LoVo (cell line): ENCODE data around the gene OLAH.

ENCODE experiments used
- DNase-seq: peaks from one replicate; pipeline ENCODE4 v3.0.0-alpha.2; 2016; ENCODE audit warnings: low spot score

OLAH gene

DNA sequence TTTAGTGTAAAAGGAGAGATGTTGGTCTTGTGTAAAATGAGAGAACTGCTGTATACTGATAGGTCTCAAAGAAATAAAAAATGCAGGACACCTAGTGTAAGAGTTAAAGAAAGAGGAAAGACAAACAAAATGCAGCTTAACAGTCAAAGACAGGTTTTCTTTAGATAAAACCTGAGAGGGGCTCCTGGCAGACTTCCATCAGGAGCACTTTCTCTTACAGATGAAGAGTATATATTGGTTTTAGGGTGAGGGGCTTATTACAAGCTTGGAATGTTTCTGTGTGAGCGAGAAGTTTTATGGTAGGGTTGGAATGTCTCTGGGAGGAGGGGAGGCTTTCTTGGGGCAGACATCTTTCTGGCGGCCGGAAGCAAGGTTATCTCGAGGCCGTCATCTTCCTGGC lies 28.6 kb downstream of the OLAH start:
- DNase-seq: no peak

DNA sequence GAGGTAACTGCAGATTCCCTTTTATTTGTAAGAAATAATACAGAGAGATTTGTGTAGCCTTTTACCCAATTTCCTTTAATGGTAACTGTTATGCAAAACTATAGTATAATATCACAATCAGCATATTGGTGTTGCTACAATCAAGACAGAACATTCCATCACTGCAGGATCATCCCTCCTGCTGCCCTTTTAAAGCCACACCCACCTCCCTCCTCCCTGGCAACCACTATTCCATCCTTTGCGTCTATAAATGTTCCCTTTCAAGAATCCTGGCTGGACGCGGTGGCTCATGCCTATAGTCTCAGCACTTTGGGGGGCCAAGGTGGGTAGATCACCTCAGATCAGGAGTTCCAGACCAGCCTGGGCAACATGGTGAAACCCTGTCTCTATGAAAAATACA lies 31.7 kb downstream of the OLAH start:
- no peak for DNase-seq

DNA sequence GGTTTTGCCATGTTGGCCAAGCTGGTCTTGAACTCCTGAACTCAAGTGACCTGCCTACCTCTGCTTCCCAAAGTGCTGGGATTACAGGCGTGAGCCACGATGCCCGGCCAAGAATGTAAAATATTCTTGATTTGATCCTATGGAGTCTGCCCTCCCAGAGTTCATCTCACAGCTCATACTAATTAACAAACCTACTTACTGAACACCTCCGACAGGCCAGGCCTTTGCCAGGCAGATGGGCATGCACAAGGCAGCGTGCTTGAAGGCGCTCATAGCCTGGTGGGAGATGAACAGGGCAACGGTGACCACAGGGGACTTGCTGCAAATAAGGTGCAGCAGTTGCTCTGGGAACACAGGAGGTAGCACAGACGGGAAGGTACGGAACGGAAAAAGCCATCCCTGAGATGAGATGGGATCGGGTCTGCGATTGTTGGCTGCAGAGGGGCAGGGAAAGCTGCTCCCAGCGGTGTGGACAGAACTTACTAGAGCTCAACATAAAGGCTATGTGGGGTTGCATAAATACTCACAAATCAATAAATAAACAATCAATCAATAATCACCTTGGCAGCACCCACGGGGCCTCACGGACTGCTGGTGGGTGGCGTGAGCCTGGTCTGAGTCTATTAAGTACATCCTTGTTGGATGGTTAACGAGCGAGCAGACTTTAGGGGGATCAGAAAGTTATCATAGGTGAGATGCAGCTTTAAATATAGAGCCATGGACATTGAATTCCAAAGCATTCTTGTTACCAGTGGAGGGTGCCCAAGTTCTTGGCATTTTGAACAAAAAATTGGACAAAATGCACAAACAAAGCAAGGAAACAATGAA lies 40.1 kb downstream of the OLAH start:
- no peak for DNase-seq

DNA sequence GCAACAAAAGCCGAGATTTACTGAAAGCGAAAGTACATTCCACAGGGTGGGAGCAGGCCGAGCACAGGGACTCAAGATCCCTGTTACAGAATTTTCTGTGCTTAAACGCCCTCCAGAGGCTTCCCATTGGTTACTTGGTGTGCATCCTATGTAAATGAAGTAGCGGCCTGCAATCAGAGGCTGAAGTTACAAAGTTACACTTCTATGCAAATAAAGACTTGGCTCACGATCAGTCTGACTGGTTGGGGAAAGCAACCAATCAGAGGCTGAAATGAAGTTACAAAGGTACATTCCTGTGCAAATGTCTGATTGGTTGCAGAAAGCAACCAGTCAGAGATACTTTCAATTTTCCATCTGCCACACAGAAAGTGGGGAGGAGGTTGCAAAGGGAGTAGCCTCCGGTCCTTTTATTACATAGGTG lies 40.8 kb downstream of the OLAH start:
- peak; percentile 88 for DNase-seq

DNA sequence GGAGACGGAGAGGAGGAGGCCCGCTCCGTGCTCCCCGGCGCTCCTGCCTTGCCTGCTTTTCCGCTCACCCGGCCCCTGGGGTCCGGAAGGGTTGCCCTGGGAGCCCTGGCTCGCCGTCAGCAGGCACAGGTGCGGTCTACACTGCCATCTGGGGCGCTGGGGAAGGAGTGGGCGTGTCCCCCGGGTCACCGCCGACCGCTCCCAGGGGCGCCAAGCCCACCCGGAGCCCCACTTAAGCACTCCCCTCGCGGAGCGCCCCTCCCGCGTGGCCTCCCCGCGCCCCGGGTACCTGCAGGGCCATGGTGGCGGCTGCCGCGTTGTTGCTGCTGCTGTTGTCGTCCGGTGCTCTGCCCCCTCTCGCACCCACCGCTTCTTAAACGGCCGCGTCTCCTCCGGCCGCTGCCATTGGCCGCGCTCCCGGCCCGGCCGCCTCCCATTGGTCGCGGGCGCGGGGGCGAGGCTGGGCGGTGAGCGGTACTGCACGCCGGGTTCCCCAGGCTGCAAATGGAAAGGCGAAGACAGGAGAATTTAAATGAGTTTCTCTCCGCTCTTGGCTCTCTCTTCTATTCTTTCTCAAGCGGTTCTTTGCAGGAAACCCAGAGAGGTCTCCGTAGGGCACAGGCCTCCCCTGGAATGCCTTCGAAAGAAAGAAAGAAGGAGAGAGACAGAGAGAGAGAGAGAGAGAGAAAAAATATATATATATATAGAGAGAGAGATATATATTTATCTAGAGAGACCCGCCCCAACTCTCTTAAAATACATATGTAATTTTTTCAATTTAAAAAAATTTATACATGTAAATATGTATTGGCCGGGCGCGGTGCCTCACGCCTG lies 44.9 kb downstream of the OLAH start, which contains the start of gene ACBD7:
TSS of gene ACBD7 (minus strand) at position 349 of the 834 bp plus-strand sequence. CDS start at position 301, 48 bp downstream.
- DNase-seq: peak; percentile 84

DNA sequence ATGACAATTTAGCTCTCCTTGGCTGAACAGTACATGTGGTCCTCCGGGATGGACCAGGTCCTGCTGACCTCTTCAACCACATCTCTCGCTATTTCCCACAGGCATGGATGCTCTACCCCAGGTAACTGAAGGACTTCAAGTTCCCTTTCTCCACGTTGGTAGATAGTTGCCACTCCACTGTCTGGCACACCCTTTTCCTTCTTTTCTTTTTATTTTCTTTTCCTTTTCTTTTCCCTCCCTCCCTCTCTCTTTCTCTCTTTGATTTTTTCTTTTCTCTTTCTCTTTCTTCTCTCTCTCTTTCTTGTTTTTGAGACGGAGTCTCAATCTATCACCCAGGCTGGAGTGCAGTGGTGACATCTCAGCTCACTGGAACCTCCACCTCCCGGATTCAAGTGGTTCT lies 47.7 kb downstream of the OLAH start:
- DNase-seq: no peak

DNA sequence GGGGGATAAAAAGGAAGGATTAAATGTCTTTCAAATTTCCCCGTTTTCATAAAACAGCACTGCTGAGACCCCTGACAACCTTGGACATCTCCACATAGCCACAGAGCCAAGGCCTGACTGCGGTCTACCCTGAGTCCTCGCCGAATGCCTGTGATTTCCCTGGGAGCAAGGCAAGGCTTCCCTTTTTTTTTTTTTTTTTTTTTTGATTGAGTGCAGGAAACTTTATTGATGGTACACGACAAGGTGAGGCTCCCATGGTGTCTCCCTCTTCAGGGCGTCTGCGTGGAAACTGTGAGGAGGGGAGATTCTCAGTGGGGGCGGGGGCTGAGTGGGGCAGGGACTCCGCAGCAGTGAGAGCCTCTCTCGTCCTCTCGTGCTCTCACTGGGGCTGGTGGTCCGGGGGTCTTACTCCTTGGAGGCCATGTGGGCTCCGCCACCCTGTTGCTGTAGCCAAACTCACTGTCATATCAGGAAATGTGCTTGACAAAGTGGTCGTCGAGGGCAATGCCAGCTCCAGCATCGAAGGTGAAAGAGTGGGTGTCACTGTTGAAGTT lies 49.2 kb downstream of the OLAH start:
- no peak for DNase-seq

DNA sequence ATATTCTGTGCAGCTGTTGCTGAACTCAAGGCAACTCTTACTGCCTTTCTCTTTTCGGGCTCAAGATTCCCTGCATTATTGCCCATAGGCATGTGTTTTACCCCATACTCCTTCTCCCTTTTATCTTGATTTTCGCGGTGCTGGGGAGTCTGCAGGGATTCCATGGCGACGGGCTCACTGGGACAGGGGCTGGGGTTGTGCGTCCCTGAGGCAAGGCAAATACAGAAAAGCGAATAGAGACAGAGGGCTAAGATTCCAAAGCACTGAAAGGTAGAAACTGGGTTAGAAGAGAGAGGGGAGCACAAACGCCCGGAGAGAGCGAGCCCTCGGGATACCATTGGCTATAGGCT lies 52.9 kb downstream of the OLAH start:
- DNase-seq: no peak

DNA sequence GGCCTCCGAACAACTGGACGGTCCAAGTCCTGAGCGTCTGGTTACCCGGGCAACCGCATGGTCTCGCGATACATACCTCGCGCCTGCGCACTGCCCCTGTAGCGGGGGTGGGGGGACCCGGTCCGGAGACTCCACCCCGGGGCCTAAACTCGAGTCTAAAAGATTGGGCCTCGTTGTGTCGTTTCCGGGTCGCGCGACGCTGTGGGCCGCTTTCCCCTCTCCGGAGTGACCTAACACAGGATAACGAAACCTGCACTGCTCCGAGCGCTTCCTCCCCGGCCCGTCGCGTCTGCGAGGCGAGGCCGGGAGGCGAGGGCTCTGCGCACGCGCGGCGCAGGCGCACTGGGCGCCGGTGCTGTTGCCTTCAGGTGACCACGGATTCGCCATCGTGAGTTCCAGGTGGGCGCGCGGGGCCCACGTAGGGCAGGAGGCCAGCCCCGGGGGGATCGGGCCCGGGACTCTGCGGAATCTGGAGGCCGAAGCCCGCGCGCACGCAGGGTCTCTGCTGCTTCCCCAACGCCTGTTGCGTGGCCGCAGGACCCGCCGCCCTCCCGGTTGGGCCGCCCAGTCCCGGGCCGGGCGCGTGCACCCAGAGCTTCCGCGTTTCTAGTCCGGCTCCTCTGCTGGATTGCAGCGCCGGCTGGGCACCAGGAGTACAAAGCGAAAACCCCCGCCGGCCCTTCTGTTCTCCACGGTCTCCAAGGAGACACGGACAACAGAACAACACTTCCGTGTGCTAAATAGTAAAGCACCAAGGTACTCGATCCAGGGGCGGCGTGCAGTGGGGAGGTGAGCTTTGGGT lies 53.5 kb downstream of the OLAH start, which contains the start of gene RPP38:
TSS of gene RPP38 (plus strand) at position 345 of the 802 bp plus-strand sequence. CDS start 5,960 bp downstream, outside the sequence.
- peak; percentile 95 for DNase-seq

DNA sequence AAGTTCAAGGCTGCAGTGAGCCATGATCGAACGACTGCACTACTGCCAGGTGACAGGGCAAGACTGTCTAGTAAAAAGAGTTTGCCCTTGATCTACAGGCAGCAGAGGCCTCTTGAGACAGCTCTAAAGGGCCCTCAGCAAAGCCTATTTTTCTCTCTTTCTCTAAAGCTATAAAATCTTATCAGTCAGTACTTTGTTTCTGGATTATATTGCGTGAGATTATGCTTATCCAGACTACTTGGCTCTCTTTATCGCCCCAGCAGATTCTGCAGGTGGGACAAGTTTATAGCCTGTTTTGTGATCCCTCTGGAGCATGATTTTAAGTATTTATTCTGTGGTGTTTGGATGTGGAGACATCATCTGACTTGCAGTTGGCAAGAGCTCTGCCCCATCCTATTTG lies 56.1 kb downstream of the OLAH start:
- DNase-seq: no peak

DNA sequence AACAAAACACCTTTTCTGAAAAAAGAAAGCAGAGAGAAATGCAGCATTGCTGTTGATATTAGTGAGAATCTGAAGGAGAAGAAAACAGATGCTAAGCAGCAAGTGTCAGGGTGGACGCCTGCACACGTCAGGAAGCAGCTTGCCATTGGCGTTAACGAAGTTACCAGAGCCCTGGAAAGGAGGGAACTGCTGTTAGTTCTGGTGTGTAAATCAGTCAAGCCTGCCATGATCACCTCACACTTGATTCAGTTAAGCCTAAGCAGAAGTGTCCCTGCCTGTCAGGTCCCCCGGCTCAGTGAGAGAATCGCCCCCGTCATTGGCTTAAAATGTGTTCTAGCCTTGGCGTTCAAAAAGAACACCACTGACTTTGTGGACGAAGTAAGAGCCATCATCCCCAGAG lies 59.8 kb downstream of the OLAH start:
- DNase-seq: no peak

DNA sequence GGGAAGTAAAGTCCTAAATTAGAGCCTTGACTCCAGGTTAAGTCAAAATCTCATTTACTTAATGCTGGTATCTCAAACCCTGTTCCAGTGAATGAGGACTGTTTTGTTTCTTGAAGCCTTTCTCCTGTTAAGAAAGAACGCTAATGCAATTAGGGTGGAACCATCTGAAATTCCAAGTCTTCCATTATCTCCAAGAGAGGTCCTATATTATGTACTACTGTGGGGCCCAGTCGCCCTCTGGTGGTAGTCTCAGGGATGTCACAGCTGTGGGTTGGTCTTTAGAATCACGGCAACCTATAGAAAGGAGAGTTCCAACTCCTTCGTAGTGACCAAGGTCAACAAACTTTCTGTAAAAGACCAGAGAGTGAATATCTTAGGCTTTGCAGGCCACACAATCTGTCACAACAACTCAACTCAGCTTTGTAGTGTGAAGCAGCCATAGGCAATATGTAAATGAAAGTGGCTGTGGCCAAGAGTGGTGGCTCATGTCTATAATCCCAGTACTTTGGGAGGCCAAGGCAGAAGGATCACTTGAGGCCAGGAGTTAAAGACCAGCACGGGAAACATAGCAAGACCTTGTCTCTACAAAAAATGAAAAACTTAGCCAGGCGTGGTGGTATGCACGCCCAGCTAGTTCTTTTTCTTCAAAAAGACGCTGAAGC lies 62.7 kb downstream of the OLAH start:
- peak; percentile 50 for DNase-seq

DNA sequence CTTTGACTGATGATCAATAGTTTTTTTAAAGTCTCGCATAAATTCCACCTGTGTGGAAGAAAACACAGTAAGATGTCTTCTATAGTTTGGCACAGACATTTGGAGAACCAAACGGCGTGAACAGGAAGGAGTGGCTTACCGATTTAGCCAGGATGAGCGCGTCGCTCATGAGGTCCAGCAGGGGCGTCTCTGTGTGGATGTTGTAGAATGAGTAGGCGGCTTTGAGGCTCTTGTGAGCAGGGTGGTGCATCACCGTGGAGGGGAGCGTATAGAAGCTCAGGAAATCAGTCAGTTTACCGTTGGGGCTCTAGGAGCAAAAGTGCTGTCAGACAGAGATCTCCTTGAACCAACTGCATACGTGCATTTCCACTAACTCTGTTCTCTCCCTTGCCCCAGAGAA lies 68.9 kb downstream of the OLAH start:
- DNase-seq: no peak

DNA sequence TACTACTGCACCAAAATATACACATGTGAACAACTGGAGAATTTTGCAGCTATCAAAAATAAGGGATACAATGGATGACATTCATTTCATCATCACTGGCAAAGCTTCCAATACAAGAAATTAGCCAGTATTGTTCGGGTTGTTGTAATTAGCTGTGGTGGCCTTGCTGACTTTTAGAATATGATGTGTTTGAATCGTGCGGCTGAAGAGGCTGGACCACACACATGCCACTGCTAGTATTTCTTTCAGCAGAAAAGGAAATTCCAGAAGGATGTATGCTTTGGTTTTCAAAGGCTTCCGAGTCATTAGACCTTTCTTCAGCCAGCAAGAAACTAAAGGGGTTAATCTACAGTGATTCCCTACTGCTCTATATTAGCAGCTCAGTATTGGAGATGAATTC lies 70.0 kb downstream of the OLAH start:
- no peak for DNase-seq

DNA sequence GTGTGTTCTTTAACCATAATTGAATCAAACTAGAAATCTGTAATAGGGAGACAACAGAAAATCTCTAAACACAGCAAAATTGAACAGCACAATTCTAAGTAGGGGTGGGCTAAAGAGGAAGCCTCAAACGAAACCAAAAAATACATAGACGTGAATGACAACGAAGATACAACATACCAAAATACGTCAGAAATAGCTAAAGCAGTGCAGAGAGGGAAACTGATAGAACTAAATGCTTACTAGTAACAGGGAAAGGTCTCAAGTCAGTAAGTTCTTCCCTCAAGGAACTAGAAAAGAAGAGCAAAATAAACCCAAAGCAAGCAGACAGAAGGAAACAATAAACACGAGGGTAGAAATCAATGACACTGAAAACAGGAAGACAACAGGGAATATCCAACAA lies 72.5 kb downstream of the OLAH start:
- DNase-seq: no peak

DNA sequence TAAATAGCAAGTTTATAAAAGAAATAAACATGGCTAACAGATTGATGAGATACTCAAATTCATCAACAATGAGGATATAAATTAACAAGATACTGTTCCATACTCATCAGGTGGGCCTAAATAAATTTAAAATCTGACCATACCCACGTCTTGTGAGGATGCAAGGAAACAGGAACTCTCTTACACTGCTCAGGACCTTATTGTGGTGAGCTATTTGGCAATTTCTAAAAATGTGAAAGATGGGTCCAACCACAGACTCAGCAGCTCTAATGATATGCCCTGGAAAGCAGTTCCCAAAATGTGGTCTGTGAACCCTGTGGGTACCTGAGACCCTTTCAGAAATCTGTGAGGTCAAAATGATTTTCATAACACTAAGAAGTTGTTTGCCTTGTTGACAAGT lies 74.9 kb downstream of the OLAH start:
- DNase-seq: no peak

DNA sequence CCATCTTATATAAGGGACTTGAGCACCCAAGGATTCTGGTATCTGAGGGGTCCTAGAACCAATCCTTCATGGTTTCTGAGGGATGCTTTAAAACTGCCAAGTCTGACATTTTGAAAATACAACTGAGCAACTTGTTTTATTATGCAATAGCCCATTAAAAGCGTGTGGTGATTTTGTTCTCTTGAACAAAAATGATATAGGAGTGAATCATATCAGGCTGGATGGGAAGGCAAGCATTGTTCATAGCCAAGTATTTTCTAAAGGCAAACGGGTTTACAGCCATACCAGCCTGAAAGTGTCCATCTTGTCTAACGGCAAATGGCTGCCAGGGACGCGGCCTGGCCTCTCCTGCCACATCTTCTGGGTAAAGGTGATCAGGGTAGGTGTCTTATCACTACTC lies 76.8 kb downstream of the OLAH start:
- DNase-seq: no peak

DNA sequence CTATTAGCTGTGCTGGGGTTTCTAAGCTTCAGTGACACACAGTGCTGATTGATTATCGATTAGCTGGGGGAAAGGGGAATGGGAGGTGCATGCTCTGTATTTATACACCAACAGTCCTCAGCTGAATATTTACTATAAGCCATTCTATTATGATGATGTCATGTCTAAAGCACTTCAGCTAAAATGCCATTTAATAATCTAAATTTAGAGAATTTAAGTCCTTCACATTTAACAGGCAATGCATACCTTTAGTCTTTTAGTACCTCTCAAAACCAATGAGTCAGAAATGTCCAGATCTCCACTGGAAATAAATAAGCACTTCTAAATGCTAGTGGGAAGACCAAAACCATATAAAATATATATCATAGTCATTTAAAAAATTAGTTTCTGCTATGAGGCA lies 78.0 kb downstream of the OLAH start:
- DNase-seq: no peak

DNA sequence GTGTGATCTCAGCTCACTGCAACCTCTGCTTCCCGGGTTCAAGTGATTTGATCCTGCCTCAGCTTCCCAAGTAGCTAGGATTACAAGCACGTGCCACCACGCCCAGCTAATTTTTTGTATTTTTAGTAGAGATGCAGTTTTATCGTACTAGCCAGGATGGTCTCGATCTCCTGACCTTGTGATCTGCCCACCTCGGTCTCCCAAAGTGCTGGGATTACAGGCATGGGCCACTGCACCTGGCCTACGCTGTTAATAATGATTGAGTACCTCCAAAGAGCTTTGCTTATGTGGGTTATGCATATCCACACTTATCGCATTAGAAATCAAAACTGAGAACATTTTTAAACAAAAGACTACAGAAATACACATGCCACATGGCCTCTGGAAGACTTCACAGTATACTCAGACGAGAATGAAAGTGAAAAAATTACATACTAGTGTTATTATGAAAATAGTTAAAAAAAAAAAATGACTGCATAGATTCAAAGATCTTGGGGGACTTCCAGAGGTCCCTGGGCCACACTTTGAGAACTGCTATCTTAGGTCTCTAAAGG lies 78.8 kb downstream of the OLAH start:
- DNase-seq: no peak
